Tibial nerve (tissue), 3 donors: Measurements from ENCODE around the gene GPR33.

Experiments used
- CTCF ChIP-seq, 5 experiments: fragments of 200-600 bp in 3 of 5; fragments of 450-650 bp in 2 of 5; sonication (generic) in 3 of 5; IDR thresholded peaks; one replicate each; pipeline ENCODE4 v1.5.1; 2016 to 2019; ENCODE audit warnings: antibody characterized with exemption in 5 of 5, mild to moderate bottlenecking in 3 of 5, moderate library complexity in 2 of 5
- POLR2A ChIP-seq, 2 donors: fragments of 450-650 bp; IDR thresholded peaks; one replicate each; pipeline ENCODE4 v1.6.1; 2017; ENCODE audit warnings: antibody characterized with exemption in 2 of 2, mild to moderate bottlenecking in 2 of 2, moderate library complexity in 2 of 2

DNA sequence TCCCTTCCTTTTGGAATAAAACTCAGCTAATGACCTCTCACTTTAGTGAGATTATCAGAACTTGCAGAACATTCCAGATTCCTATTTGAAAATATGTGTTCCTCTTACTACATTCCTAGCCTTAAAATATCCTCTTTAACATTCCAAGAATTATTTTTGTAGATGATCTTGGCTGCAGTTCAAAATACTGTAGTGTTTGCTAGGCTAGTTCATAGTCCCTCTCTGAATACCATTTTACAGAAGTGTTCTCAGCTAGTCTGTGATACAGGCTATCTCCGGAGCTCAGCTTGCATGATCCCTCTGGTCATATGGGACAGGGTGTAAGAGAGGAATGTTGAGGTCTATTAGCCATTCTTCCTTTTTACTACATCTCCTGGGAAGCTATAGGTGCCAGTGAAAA is 17.6 kb upstream of the GPR33 start:
- TF ChIP-seq POLR2A (IDR thresholded peaks at IDR 0.05) (no peak), CTCF (IDR thresholded peaks at IDR 0.05) (no peak)
